Naive thymus-derived CD4-positive, alpha-beta T cell (primary cell): ENCODE results near the gene TUBGCP4. TPM values are rescaled to one million over a fixed set of nuclear protein-coding genes. Genes with fewer than 3 reads are reported as not detected.

Experiments
- ATAC-seq: fragments of 150-1000 bp; cut with Tn5 transposase; 2 replicates; pipeline ENCODE4 v1.10.0; 2021; ENCODE audit warnings: mild to moderate bottlenecking, moderate library complexity
- CTCF ChIA-PET: fragments of 350-600 bp; sonication (Branson Sonifier 250); formaldehyde crosslinking; loops from one replicate; lab custom pipeline; 2021; ENCODE audit warnings: antibody characterized with exemption; lab: Charles Lee
- POLR2A ChIA-PET: fragments of 350-600 bp; sonication (Branson Sonifier 250); formaldehyde crosslinking; loops from one replicate; lab custom pipeline; 2021; ENCODE audit warnings: antibody characterized with exemption, inconsistent platforms; lab: Charles Lee
- DNase-seq, 9 donors: peaks; one replicate each; pipeline versions ENCODE4 v3.0.0 to v3.0.0-alpha.2; 2020 to 2022; ENCODE audit warnings: mixed read lengths in 1 of 9
- H3K27ac ChIP-seq: one replicate; pipeline ENCODE4 v1.7.0; 2013; ENCODE audit warnings: mild to moderate bottlenecking, low read depth, low read length, moderate library complexity
- H3K27me3 ChIP-seq, 2 donors: one replicate each; pipeline ENCODE4 v1.7.0; 2013; ENCODE audit warnings: low read length in 2 of 2, mild to moderate bottlenecking in 2 of 2, moderate library complexity in 2 of 2; ENCODE audit not compliant: control insufficient read depth in 2 of 2, insufficient read depth in 2 of 2
- H3K36me3 ChIP-seq, 3 experiments: 1 replicate in 2 of 3; 2 replicates in 1 of 3; pipeline ENCODE4 v1.7.0; 2013; ENCODE audit warnings: low read length in 3 of 3, mild to moderate bottlenecking in 3 of 3, moderate library complexity in 1 of 3; ENCODE audit not compliant: insufficient read depth in 3 of 3, control insufficient read depth in 2 of 3
- H3K4me1 ChIP-seq, 2 donors: one replicate each; pipeline ENCODE4 v1.7.0; 2013; ENCODE audit warnings: low read length in 2 of 2, mild to moderate bottlenecking in 2 of 2, moderate library complexity in 1 of 2; ENCODE audit not compliant: control insufficient read depth in 2 of 2, insufficient read depth in 2 of 2
- H3K4me3 ChIP-seq: 2 replicates; pipeline ENCODE4 v1.7.0; 2013; ENCODE audit warnings: mild to moderate bottlenecking, low read length
- H3K9me3 ChIP-seq, 3 experiments: 1 replicate in 2 of 3; 2 replicates in 1 of 3; pipeline ENCODE4 v1.7.0; 2013; ENCODE audit warnings: low read length in 3 of 3; ENCODE audit not compliant: control insufficient read depth in 2 of 3
- H3K27ac Mint-ChIP-seq, 9 donors: one replicate each; pipeline ENCODE4 v1.8.0; 2020 to 2022; ENCODE audit warnings: mixed read lengths in 9 of 9, mild to moderate bottlenecking in 8 of 9, moderate library complexity in 5 of 9, inconsistent platforms in 2 of 9
- H3K27me3 Mint-ChIP-seq, 5 donors: one replicate each; pipeline ENCODE4 v1.8.0; 2021 to 2022; ENCODE audit warnings: mixed read lengths in 5 of 5, mild to moderate bottlenecking in 1 of 5
- H3K36me3 Mint-ChIP-seq, 5 donors: one replicate each; pipeline ENCODE4 v1.8.0; 2020 to 2022; ENCODE audit warnings: mixed read lengths in 5 of 5, mild to moderate bottlenecking in 3 of 5, inconsistent platforms in 1 of 5
- H3K4me1 Mint-ChIP-seq, 7 donors: one replicate each; pipeline ENCODE4 v1.8.0; 2020 to 2022; ENCODE audit warnings: mixed read lengths in 7 of 7, mild to moderate bottlenecking in 3 of 7, inconsistent platforms in 1 of 7
- H3K4me3 Mint-ChIP-seq, 10 donors: one replicate each; pipeline ENCODE4 v1.8.0; 2020 to 2022; ENCODE audit warnings: mild to moderate bottlenecking in 10 of 10, mixed read lengths in 10 of 10, moderate library complexity in 6 of 10, inconsistent platforms in 2 of 10
- H3K9me3 Mint-ChIP-seq, 11 donors: one replicate each; pipeline ENCODE4 v1.8.0; 2020 to 2022; ENCODE audit warnings: mixed read lengths in 11 of 11, mild to moderate bottlenecking in 4 of 11, inconsistent platforms in 1 of 11, moderate library complexity in 1 of 11
- intact Hi-C, 2 donors: fragments of 100-400 bp; cut with micrococcal nuclease; formaldehyde crosslinking; loops; one replicate each; pipeline ENCODE4 v1.15.1; 2023
- polyA plus RNA-seq, 2 donors: library from polyadenylated mRNA; unstranded; fragments of 300-500 nt; fragmentation: Illumina TruSeq; gene quantifications; one replicate each; pipeline ENCODE4 v1.2.3, GENCODE V29; 2021
- total RNA-seq, 6 experiments: library from RNA in 5 of 6; stranded (reverse) in 5 of 6; gene quantifications; 1 replicate in 5 of 6; 2 replicates in 1 of 6; pipeline ENCODE4 v1.2.3 and lab custom pipeline; 2021 to 2026

Gene TUBGCP4
- total and polyA plus RNA-seq, 7 experiments from 2014 or later: 7.7 to 34.7 (median 15.0) TPM

DNA sequence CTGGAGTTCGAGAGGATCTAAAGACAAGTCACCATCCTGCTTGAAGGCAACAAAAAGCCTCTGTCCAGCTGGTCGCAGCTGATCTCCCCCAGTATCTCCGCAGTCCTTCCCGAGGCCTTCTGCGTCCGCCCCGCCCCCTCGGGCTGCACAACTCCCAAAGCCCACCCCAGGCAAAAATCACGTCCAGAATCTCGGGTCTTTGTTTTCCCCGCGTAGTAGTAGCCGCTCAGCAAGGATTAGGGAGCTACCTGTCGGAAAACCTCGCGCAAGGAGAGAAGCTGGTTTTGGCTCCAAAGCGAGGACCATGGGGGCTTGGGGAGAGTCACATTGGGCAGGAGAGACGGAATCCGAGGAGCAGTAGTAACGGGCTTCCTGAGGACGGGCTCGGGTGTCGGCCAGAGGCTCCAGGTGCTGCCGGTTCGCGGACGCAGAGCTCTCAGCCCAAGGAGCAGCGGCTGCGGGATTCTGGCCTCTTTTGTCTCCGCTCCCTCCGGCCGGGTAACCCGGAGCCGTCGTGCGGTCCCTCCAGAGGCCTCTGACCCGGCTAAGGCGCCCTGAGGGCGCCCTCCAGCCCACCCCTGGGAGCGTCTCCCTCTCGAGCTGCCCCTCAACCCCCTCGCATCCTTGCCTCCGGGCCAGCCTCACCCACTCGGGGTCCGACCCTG is 459 bp upstream of the TUBGCP4 start:
- H3K36me3 ChIP-seq: peaks cover 0 to 32% (median 0%) of the 10 kb centered on the region in 3 experiments
- POLR2A ChIA-PET: interaction anchor here (0.6 to 1.7 kb wide), 6 partner anchors 9 to 1058 kb away, joined by 3 to 6 read pairs (median 3); no protein-coding TSS in a partner anchor
- ATAC-seq: peak; percentile 60
- intact Hi-C loops: loop anchor here in 1 of 2 donors (2.0 kb wide), 1 partner anchor 140 kb away; no protein-coding TSS in a partner anchor
- Mint-ChIP-seq H3K4me1 (peaks cover 39 to 69% (median 57%) of the 10 kb centered on the region in 7 donors), H3K27me3 (no peaks in the 10 kb centered on the region), H3K36me3 (peaks cover 26 to 52% (median 40%) of the 10 kb centered on the region in 5 donors), H3K4me3 (peak overlapping the region; percentile 87 to 96 (median 92)), H3K9me3 (peaks cover 9 to 45% (median 24%) of the 10 kb centered on the region in 11 donors), H3K27ac (peak overlapping the region; percentile 69 to 92 (median 88))
- peak overlapping the region; percentile 84 for H3K4me3 ChIP-seq
- peak in 3 of 9 donors; percentile 1 to 30 (median 20) for DNase-seq
- CTCF ChIA-PET: no interaction called here
- H3K9me3 ChIP-seq: peaks cover 0 to 24% (median 0%) of the 10 kb centered on the region in 3 experiments
- H3K27ac ChIP-seq: peak overlapping the region; percentile 60
- peaks cover 22 to 23% of the 10 kb centered on the region in 2 donors for H3K4me1 ChIP-seq
- H3K27me3 ChIP-seq: no peaks in the 10 kb centered on the region

DNA sequence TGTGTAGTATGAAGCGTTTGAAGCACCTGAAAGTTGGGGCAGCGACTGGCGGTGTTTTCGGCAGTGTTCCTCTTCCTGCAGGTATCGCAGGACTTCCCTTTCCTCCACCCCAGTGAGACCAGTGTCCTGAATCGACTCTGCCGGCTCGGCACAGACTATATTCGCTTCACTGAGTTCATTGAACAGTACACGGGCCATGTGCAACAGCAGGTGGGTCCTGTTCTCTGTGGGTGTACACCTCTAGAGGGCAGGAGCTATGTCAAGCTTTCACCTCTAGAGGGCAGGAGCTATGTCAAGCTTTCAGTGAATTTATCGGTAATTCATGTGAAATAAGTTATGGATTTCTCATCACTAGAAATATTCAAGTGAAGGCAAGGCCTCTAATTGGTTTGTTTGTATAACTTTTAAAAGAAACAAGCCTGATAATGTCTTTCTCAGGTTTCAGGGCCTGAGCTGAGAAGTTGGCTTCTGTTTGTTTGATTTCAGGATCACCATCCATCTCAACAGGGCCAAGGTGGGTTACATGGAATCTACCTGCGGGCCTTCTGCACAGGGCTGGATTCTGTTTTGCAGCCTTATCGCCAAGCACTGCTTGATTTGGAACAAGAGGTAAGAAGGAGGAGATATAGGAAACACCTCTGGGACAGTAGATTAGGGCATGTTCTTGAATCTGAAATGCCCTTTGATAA is 5.3 kb downstream of the TUBGCP4 start:
- Mint-ChIP-seq H3K36me3 (peaks cover 11 to 32% (median 30%) of the 10 kb centered on the region in 5 donors), H3K9me3 (no peaks in the 10 kb centered on the region), H3K27ac (no peak overlapping the region), H3K27me3 (no peaks in the 10 kb centered on the region), H3K4me1 (peaks cover 19 to 39% (median 27%) of the 10 kb centered on the region in 7 donors), H3K4me3 (no peak overlapping the region)
- peak in 6 of 9 donors; percentile 7 to 32 (median 22) for DNase-seq
- peak; percentile 85 for ATAC-seq
- intact Hi-C loops: loop anchor here (1.0 to 2.0 kb wide), 2 partner anchors 134 to 137 kb away; no protein-coding TSS in a partner anchor
- H3K27me3 ChIP-seq: no peaks in the 10 kb centered on the region
- ChIA-PET CTCF (interaction anchor here (0.5 to 1.5 kb wide), 8 partner anchors 13 to 138 kb away, joined by 3 to 9 read pairs (median 4); no protein-coding TSS in a partner anchor), POLR2A (no interaction called here)
- H3K4me3 ChIP-seq: no peak overlapping the region
- H3K9me3 ChIP-seq: no peaks in the 10 kb centered on the region
- H3K27ac ChIP-seq: no peak overlapping the region
- peaks cover 0 to 21% (median 0%) of the 10 kb centered on the region in 3 experiments for H3K36me3 ChIP-seq
- H3K4me1 ChIP-seq: peaks cover 10 to 14% of the 10 kb centered on the region in 2 donors

DNA sequence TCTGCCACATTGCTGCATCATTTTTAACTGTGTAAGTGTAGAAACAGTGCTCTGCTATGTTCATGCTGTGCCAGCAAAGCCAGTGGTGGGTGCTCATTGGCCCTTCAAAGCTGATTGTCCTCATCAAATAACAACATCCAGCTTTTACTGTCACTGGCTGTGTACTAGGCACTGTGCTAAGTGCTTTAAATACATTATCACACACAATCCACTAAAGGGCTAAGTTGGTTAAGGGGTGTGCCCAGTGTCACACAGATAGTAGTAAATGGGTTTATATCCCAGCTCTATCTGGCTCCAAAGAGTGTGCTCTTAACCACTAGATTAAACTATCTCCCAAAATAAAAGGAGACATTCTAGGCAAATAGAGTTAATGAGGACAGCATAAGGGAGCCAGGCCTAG is 7.7 kb downstream of the TUBGCP4 start:
- no peak overlapping the region for H3K27ac Mint-ChIP-seq
- ATAC-seq: no peak
- CTCF ChIA-PET: no interaction called here
- H3K36me3 Mint-ChIP-seq: peaks cover 11 to 43% (median 34%) of the 10 kb centered on the region in 5 donors
- intact Hi-C loops: no loop called here
- Histone ChIP-seq H3K9me3 (no peaks in the 10 kb centered on the region), H3K4me3 (no peak overlapping the region), H3K36me3 (peaks cover 0 to 35% (median 0%) of the 10 kb centered on the region in 3 experiments), H3K27me3 (no peaks in the 10 kb centered on the region), H3K4me1 (no peaks in the 10 kb centered on the region), H3K27ac (no peak overlapping the region)
- POLR2A ChIA-PET: interaction anchor here (0.6 kb wide), 1 partner anchor 1798 kb away, joined by 3 read pairs; no protein-coding TSS in a partner anchor
- H3K27me3 Mint-ChIP-seq: no peaks in the 10 kb centered on the region
- peaks cover 3 to 19% (median 13%) of the 10 kb centered on the region in 7 donors for H3K4me1 Mint-ChIP-seq
- no peak overlapping the region for H3K4me3 Mint-ChIP-seq
- DNase-seq: no peak
- no peaks in the 10 kb centered on the region for H3K9me3 Mint-ChIP-seq

DNA sequence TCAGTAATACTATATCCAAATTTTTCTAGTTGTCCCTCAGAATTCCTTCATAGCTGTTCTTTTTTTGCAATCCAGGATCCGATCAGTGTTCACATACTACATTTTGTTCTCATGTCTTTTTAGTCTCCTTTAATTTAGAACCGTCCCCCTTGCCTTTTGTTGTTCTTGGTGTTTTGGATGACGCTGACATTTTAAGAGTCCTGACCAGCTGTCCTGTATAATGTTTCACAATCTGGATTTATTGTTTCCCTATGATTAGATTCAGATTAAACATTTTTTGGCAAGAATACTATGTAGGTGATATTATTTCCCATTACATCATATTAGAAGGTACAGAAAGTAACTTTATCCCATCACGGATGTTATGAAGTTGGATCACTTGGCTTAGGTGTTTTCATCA is 11.4 kb downstream of the TUBGCP4 start:
- H3K9me3 ChIP-seq: no peaks in the 10 kb centered on the region
- no peak overlapping the region for H3K27ac Mint-ChIP-seq
- H3K27me3 Mint-ChIP-seq: no peaks in the 10 kb centered on the region
- POLR2A ChIA-PET: no interaction called here
- no peak overlapping the region for H3K27ac ChIP-seq
- CTCF ChIA-PET: interaction anchor here (0.7 kb wide), 1 partner anchor 11 kb away, joined by 3 read pairs; the partner anchor contains the start of gene TUBGCP4
- H3K27me3 ChIP-seq: no peaks in the 10 kb centered on the region
- H3K4me1 ChIP-seq: no peaks in the 10 kb centered on the region
- DNase-seq (no peak), ATAC-seq (no peak)
- no peak overlapping the region for H3K4me3 ChIP-seq
- peaks cover 0 to 4% (median 2%) of the 10 kb centered on the region in 7 donors for H3K4me1 Mint-ChIP-seq
- H3K36me3 ChIP-seq: peaks cover 0 to 65% (median 4%) of the 10 kb centered on the region in 3 experiments
- no peak overlapping the region for H3K4me3 Mint-ChIP-seq
- H3K9me3 Mint-ChIP-seq: no peaks in the 10 kb centered on the region
- H3K36me3 Mint-ChIP-seq: peaks cover 24 to 72% (median 58%) of the 10 kb centered on the region in 5 donors
- intact Hi-C loops: no loop called here

DNA sequence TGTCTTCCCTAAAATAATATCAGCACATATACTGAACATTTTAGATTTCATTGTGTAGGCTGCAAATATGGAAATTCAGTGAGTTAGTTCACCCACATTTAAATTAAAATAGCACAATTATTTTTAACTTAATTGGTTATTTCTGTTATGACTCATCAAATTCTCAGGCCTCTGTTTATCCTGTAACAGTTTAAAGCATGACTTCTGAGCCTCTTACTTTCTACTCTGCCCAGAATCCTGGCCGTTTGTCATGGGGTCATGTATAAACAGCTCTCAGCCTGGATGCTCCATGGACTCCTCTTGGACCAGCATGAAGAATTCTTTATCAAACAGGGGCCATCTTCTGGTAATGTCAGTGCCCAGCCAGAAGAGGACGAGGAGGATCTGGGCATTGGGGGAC is 12.2 kb downstream of the TUBGCP4 start:
- peaks cover 18 to 64% (median 51%) of the 10 kb centered on the region in 5 donors for H3K36me3 Mint-ChIP-seq
- no peak for ATAC-seq
- POLR2A ChIA-PET: no interaction called here

DNA sequence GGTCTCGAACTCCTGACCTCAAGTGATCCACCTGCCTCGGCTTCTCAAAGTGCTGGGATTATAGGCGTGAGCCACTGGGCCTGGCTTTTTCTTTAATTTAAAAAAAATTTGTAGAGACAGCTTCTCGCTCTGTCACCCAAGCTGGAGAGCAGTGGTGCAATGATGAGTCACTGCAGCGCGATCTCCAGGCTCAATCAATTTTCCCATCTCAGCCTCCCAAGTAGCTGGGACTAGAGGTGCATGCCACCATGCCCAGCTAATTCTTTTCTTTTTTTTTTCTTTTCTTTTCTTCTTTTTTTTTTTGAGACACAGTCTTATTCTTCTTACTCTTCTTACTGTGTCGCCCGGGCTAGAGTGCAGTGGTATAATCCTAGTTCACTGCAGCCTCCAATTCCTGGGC is 19.8 kb downstream of the TUBGCP4 start:
- peaks cover 0 to 16% (median 2%) of the 10 kb centered on the region in 7 donors for H3K4me1 Mint-ChIP-seq
- Histone ChIP-seq H3K27me3 (no peaks in the 10 kb centered on the region), H3K4me1 (no peaks in the 10 kb centered on the region), H3K9me3 (no peaks in the 10 kb centered on the region), H3K36me3 (peaks cover 4 to 51% (median 4%) of the 10 kb centered on the region in 3 experiments), H3K27ac (no peak overlapping the region), H3K4me3 (no peak overlapping the region)
- ATAC-seq (no peak), DNase-seq (no peak)
- peaks cover 0 to 3% (median 0%) of the 10 kb centered on the region in 11 donors for H3K9me3 Mint-ChIP-seq
- CTCF ChIA-PET: interaction anchor here (0.9 kb wide), 1 partner anchor 14 kb away, joined by 4 read pairs; no protein-coding TSS in a partner anchor
- no peak overlapping the region for H3K4me3 Mint-ChIP-seq
- no peaks in the 10 kb centered on the region for H3K27me3 Mint-ChIP-seq
- H3K27ac Mint-ChIP-seq: peak overlapping the region in 2 of 9 donors; percentile 12 to 66
- POLR2A ChIA-PET: interaction anchor here (0.7 kb wide), 2 partner anchors 27 to 285 kb away, joined by 3 read pairs; partner anchors contain the start of gene UBR1
- H3K36me3 Mint-ChIP-seq: peaks cover 10 to 50% (median 35%) of the 10 kb centered on the region in 5 donors
- intact Hi-C loops: no loop called here

More for the DNA sequence above, 12.2 kb downstream of the TUBGCP4 start:
- H3K4me1 Mint-ChIP-seq: peaks cover 0 to 4% (median 0%) of the 10 kb centered on the region in 7 donors
- no peaks in the 10 kb centered on the region for H3K9me3 ChIP-seq
- no peaks in the 10 kb centered on the region for H3K9me3 Mint-ChIP-seq
- H3K27ac Mint-ChIP-seq: no peak overlapping the region
- H3K27me3 ChIP-seq: no peaks in the 10 kb centered on the region
- H3K27me3 Mint-ChIP-seq: no peaks in the 10 kb centered on the region
- H3K4me1 ChIP-seq: no peaks in the 10 kb centered on the region
- CTCF ChIA-PET: no interaction called here
- no peak overlapping the region for H3K4me3 Mint-ChIP-seq
- no peak for DNase-seq
- no peak overlapping the region for H3K27ac ChIP-seq
- H3K36me3 ChIP-seq: peaks cover 0 to 72% (median 4%) of the 10 kb centered on the region in 3 experiments
- no peak overlapping the region for H3K4me3 ChIP-seq
- intact Hi-C loops: no loop called here
